NCI-H1436 treated with DMSO at 0.1 percent for 48 hours (cell line): ENCODE results near the gene MAGEB6B.
"Not testable (repeated sequence)": the region's sequence is repeated elsewhere in the genome, so short reads cannot be mapped to it uniquely, and the experiment has no call there.

Source experiments
- DNase-seq: peaks from one replicate; lab custom pipeline; 2025; lab: John Stamatoyannopoulos, UW

The MAGEB6B gene

GRCh38 chrX:26160301-26160700, at the start of gene MAGEB6B:
Gene MAGEB6B (plus strand): TSS chrX:26160601. CDS start chrX:26160601, 0 bp downstream.
- DNase-seq = no peak

GRCh38 chrX:26138274-26138673, 22.1 kb upstream of the MAGEB6B start, which contains the start of gene MAGEB18:
Gene MAGEB18 (plus strand): TSS chrX:26138343. CDS start chrX:26138986, 643 bp downstream.
- no peak for DNase-seq

DNA sequence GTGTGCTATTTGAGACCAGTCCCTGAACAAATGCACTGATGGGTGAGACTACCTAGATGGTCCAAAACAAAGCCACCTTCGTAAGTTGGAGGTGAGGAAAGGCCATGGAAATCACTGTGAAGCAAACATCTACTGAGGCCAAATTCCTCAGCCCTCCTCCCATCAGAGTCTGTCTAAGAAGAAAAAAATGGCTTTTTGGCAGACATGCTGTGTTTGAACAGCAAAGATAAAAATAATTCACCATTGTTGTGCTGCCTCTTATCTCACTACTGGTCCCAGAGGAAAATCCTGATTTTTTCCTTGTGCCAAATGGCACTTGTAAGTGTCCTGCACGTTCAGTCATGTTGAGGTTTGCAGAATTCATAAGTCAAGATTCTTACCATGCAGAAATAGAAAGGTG, 14.4 kb upstream of the MAGEB6B start:
- no peak for DNase-seq

DNA sequence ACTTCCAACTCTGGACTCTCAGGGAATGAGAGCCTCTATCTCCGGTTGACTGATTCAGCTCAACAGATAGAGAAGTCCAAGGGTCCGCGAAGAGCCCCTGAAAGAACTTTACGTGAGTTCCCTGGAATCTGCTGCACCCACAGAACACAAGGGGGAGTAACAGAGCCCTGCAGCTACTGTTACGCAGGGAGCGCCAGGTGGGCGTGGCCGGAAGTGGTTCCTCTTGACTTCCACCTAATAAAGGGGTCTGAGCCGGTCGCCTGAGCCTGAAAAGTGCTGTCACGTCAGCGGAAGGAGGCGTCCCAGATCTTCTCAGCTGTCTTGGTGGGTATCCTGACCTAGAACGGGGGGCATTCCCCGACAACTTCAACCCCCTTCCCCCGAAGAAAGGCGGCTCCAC, 31.8 kb downstream of the MAGEB6B start, which contains the start of gene MAGEB6:
Gene MAGEB6, plus strand, starts transcription at position 237 of the 400 bp plus-strand sequence. CDS start 1,407 bp downstream, outside the sequence.
- no peak for DNase-seq

DNA sequence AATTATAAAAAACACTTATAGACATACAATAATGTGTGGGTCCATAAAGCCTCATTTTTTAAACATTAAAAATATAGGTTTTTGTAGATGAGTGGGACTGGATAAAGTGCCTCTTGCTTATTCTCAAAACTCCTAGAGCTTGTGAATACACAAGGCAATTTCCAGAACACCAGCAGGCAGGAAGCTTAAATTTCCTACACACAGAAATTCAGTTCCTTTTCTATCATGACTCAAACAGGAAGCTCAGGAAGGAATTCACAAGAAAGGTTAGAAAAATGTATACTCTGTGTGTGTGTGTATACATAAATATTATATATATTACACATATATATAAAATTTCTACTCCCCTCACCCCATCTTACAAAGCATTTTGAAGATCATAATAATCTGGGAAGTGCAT, 43.2 kb downstream of the MAGEB6B start:
- no peak for DNase-seq

GRCh38 chrX:26204717-26205116, 44.3 kb downstream of the MAGEB6B start:
- not testable (repeated sequence) for DNase-seq

GRCh38 chrX:26208012-26208411, 47.6 kb downstream of the MAGEB6B start:
- DNase-seq = no peak
